ENCODE measurements around the gene BACE2. TPM values are rescaled to one million over a fixed set of nuclear protein-coding genes. Genes with fewer than 3 reads are reported as not detected.

Gene BACE2
- total RNA-seq, 1 donor: 85.8 TPM

- no peak overlapping the region for H3K27ac ChIP-seq (ENCODE audit: low read depth, low read length)
- peaks cover 15% of the 10 kb centered on the region for H3K36me3 ChIP-seq (ENCODE audit: insufficient read depth, low read length)
- no peak overlapping the region for H3K4me3 ChIP-seq (ENCODE audit: insufficient read depth, low read length)
- DNase-seq (ENCODE audit: insufficient read length, low spot score, missing footprints): no peak
- no peak overlapping the region for H2AFZ ChIP-seq (ENCODE audit: low read length)
- H3K9me3 ChIP-seq (ENCODE audit: low read depth, low read length): no peaks in the 10 kb centered on the region
- TF ChIP-seq CTCF (IDR thresholded peaks at IDR 0.05; ENCODE audit: extremely low read depth, low read depth, low read length): no peak
- H4K20me1 ChIP-seq (ENCODE audit: insufficient read depth, low read length): peaks cover 2% of the 10 kb centered on the region
- no peaks in the 10 kb centered on the region for H3K79me2 ChIP-seq (ENCODE audit: insufficient read depth, low read length)
- H3K27me3 ChIP-seq (ENCODE audit: insufficient read depth, low read length): no peaks in the 10 kb centered on the region
- no peaks in the 10 kb centered on the region for H3K4me1 ChIP-seq (ENCODE audit: insufficient read depth, low read length)
- no peak overlapping the region for H3K4me2 ChIP-seq (ENCODE audit: insufficient read depth, low read length)
These were observed 61.7 kb downstream of the BACE2 start for GRCh38 chr21:41229509-41230248.

- no peak overlapping the region for H2AFZ ChIP-seq (ENCODE audit: low read length)
- H3K9me3 ChIP-seq (ENCODE audit: low read depth, low read length): no peaks in the 10 kb centered on the region
- no peaks in the 10 kb centered on the region for H3K4me1 ChIP-seq (ENCODE audit: insufficient read depth, low read length)
- peaks cover 2% of the 10 kb centered on the region for H4K20me1 ChIP-seq (ENCODE audit: insufficient read depth, low read length)
- no peaks in the 10 kb centered on the region for H3K27me3 ChIP-seq (ENCODE audit: insufficient read depth, low read length)
- H3K79me2 ChIP-seq (ENCODE audit: insufficient read depth, low read length): no peaks in the 10 kb centered on the region
- no peak overlapping the region for H3K4me3 ChIP-seq (ENCODE audit: insufficient read depth, low read length)
- TF ChIP-seq CTCF (IDR thresholded peaks at IDR 0.05; ENCODE audit: extremely low read depth, low read depth, low read length): no peak
- H3K4me2 ChIP-seq (ENCODE audit: insufficient read depth, low read length): no peak overlapping the region
- H3K27ac ChIP-seq (ENCODE audit: low read depth, low read length): no peak overlapping the region
- no peak for DNase-seq (ENCODE audit: insufficient read length, low spot score, missing footprints)
- H3K36me3 ChIP-seq (ENCODE audit: insufficient read depth, low read length): peaks cover 15% of the 10 kb centered on the region
These were observed 62.5 kb downstream of the BACE2 start for GRCh38 chr21:41230497-41230896.

- Histone ChIP-seq H3K9me3 (ENCODE audit: low read depth, low read length) (no peaks in the 10 kb centered on the region), H3K4me3 (ENCODE audit: insufficient read depth, low read length) (no peak overlapping the region), H3K36me3 (ENCODE audit: insufficient read depth, low read length) (peaks cover 15% of the 10 kb centered on the region), H3K4me2 (ENCODE audit: insufficient read depth, low read length) (no peak overlapping the region), H3K27ac (ENCODE audit: low read depth, low read length) (no peak overlapping the region), H3K27me3 (ENCODE audit: insufficient read depth, low read length) (no peaks in the 10 kb centered on the region), H2AFZ (ENCODE audit: low read length) (no peak overlapping the region), H3K79me2 (ENCODE audit: insufficient read depth, low read length) (no peaks in the 10 kb centered on the region), H4K20me1 (ENCODE audit: insufficient read depth, low read length) (peaks cover 6% of the 10 kb centered on the region), H3K4me1 (ENCODE audit: insufficient read depth, low read length) (no peaks in the 10 kb centered on the region)
- TF ChIP-seq CTCF (IDR thresholded peaks at IDR 0.05; ENCODE audit: extremely low read depth, low read depth, low read length): no peak
- no peak for DNase-seq (ENCODE audit: insufficient read length, low spot score, missing footprints)
These were observed 63.1 kb downstream of the BACE2 start for GRCh38 chr21:41231060-41231459.

GRCh38 chr21:41232013-41232412 lies 64.1 kb downstream of the BACE2 start:
- Histone ChIP-seq H3K4me1 (ENCODE audit: insufficient read depth, low read length) (no peaks in the 10 kb centered on the region), H3K27me3 (ENCODE audit: insufficient read depth, low read length) (no peaks in the 10 kb centered on the region), H3K4me3 (ENCODE audit: insufficient read depth, low read length) (no peak overlapping the region), H4K20me1 (ENCODE audit: insufficient read depth, low read length) (peaks cover 6% of the 10 kb centered on the region), H2AFZ (ENCODE audit: low read length) (no peak overlapping the region), H3K36me3 (ENCODE audit: insufficient read depth, low read length) (peaks cover 15% of the 10 kb centered on the region), H3K9me3 (ENCODE audit: low read depth, low read length) (no peaks in the 10 kb centered on the region), H3K4me2 (ENCODE audit: insufficient read depth, low read length) (no peak overlapping the region), H3K27ac (ENCODE audit: low read depth, low read length) (no peak overlapping the region), H3K79me2 (ENCODE audit: insufficient read depth, low read length) (no peaks in the 10 kb centered on the region)
- TF ChIP-seq CTCF (IDR thresholded peaks at IDR 0.05; ENCODE audit: extremely low read depth, low read depth, low read length): no peak
- no peak for DNase-seq (ENCODE audit: insufficient read length, low spot score, missing footprints)
